ENCODE results near the gene LRRC53. TPM values are rescaled to one million over a fixed set of nuclear protein-coding genes. Genes with fewer than 3 reads are reported as not detected.

The LRRC53 gene
- total and polyA plus RNA-seq, 2 of the 4 experiments (the other 2 are of a cell fraction), result not detected

DNA sequence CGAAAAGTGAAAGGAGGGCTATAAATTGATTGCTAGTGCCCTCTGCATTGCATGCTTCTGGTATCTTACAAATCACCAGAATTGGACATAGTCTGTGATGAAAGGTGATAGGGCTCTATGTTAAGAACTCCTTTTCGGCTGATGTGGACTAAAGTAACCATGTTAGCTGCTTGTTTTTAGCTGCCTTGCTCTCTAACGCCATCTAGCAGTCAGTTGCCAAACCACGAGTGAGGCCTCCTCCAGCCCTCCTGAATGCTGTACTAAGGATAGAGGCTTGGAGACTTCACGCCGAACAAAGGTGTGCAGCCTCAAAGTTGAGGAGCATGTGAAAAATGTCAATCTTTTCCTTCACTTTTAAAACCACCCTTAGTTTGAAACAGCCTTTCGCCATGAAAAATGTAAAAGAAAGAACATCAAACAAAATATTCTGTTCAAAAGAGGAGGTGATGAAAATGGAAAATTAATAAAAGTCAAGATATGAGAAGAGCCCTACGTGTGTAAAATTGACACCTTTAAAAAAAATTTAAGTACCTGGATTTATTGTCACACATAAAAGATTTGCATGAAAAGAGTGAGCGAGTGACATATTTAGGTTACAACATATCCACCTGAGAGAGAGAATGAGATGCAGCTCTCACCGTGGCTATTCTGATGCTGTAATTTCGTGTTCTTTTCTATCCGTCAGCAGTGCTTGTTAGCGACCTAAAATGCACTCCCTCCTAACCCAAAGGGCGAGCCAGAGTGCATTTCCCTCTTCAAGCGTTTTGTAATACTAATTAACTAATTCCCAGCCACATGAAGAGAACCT is 8.1 kb downstream of the LRRC53 start (continued):
- TF ChIP-seq SMC3 (IDR thresholded peaks at IDR 0.05; ENCODE audit: low read depth, low read length), result peak; percentile 75

DNA sequence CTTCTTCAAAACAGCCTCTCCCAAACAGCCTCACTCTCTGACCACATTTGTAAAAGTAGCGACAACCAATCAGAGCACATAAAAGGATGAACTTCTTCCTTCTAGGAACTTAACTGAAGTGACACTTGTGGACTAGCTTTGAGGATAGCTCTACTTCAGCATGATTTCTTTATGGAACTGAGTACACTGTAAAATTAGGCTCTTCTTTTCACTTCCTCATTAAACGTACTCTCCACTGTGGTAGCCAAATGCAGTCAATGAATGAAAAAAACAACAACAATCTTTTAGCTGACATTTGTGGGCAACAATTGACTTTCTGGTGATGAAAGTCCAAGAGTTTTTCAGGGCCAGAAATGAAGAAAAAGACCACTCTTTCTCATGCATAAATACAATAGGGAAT is 9.6 kb downstream of the LRRC53 start:
- no peak overlapping the region for H2AFZ ChIP-seq (replicated peaks; ENCODE audit: low read length, poor library complexity)
- no peak for ATAC-seq (ENCODE audit: low read depth)
- no peaks in the 10 kb centered on the region for H4K20me1 ChIP-seq (ENCODE audit: insufficient read depth, low read length)
- H3K27me3 ChIP-seq (ENCODE audit: control insufficient read depth, insufficient read depth, low read length), result no peaks in the 10 kb centered on the region
- H4K8ac ChIP-seq (ENCODE audit: low read depth in 2 of 2, low read length in 2 of 2), result no peak overlapping the region
- H3K9me1 ChIP-seq (ENCODE audit: insufficient read depth, low read length), result no peaks in the 10 kb centered on the region
- H2AK5ac ChIP-seq (ENCODE audit: low read depth, low read length), result no peak overlapping the region
- BruUV-seq (replicated peaks), result no TSS peak
- no peak overlapping the region for H2AK9ac ChIP-seq (replicated peaks; ENCODE audit: low read depth, low read length, poor library complexity)
- ChIA-PET CTCF (interaction anchor here (1.2 kb wide), 1 partner anchor 14 kb away, joined by 4 read pairs; no protein-coding TSS in a partner anchor), POLR2A (ENCODE audit: unreplicated experiment) (no interaction called here)
- no peak overlapping the region for H2BK120ac ChIP-seq (ENCODE audit: low read depth, low read length)
- no peak overlapping the region for H2BK20ac ChIP-seq (ENCODE audit: low read depth, low read length)
- no peak overlapping the region for H3K4me3 ChIP-seq (ENCODE audit: insufficient read depth, low read depth, low read length)
- H3K9me3 ChIP-seq (ENCODE audit: control insufficient read depth, insufficient read depth, low read length), result no peaks in the 10 kb centered on the region
- intact Hi-C loops (cut with micrococcal nuclease), result loop anchor here (5.0 to 10.0 kb wide), 2 partner anchors 192 to 501 kb away; no protein-coding TSS in a partner anchor
- no peak overlapping the region for H3K4me2 ChIP-seq (ENCODE audit: low read depth, low read length)
- no peak overlapping the region for H3K4ac ChIP-seq (ENCODE audit: low read depth, low read length)
- WGBS, 2 experiments (ENCODE audit: extremely low coverage in 2 of 2, insufficient read length in 1 of 2), result no CpG with 5 or more reads among the region's 2 CpGs
- no peaks in the 10 kb centered on the region for H3K36me3 ChIP-seq (ENCODE audit: control insufficient read depth, insufficient read depth, low read length)
- no peak overlapping the region for H3K14ac ChIP-seq (replicated peaks; ENCODE audit: low read depth, low read length)
- H3K79me1 ChIP-seq (ENCODE audit: low read depth in 1 of 2, low read length in 2 of 2), result no peaks in the 10 kb centered on the region
- no peak overlapping the region for H3K18ac ChIP-seq (ENCODE audit: low read depth, low read length)
- no peak overlapping the region for H4K5ac ChIP-seq (ENCODE audit: low read depth, low read length)
- H3K56ac ChIP-seq (ENCODE audit: extremely low read depth, insufficient read depth, low read length), result no peak overlapping the region
- H3K9ac ChIP-seq (ENCODE audit: low read depth, low read length), result no peak overlapping the region
- TF ChIP-seq RFX5 (IDR thresholded peaks at IDR 0.05; ENCODE audit: low read depth, low read length), result no peak
- TF ChIP-seq, protein P1, sequence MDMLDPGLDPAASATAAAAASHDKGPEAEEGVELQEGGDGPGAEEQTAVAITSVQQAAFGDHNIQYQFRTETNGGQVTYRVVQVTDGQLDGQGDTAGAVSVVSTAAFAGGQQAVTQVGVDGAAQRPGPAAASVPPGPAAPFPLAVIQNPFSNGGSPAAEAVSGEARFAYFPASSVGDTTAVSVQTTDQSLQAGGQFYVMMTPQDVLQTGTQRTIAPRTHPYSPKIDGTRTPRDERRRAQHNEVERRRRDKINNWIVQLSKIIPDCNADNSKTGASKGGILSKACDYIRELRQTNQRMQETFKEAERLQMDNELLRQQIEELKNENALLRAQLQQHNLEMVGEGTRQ (IDR thresholded peaks at IDR 0.05; ENCODE audit: low read depth, low read length), result no peak
- no peak for TF ChIP-seq CEBPB (IDR thresholded peaks at IDR 0.05; ENCODE audit: low read depth, low read length)
- TF ChIP-seq POLR2A (IDR thresholded peaks at IDR 0.05; ENCODE audit: low read depth, low read length), result no peak
- TF ChIP-seq MAFK (IDR thresholded peaks at IDR 0.05; ENCODE audit: low read depth, low read length), result no peak
- TF ChIP-seq MAZ (IDR thresholded peaks at IDR 0.05; ENCODE audit: borderline replicate concordance, low read depth, low read length), result no peak
- no peak for DNase-seq
- H3K27ac ChIP-seq (ENCODE audit: insufficient read depth, low read length), result no peak overlapping the region
- no peak overlapping the region for H2BK5ac ChIP-seq (ENCODE audit: low read depth, low read length, poor library complexity, severe bottlenecking)
- no peak overlapping the region for H2BK15ac ChIP-seq (ENCODE audit: low read depth, low read length)
- in situ Hi-C loops (cut with MboI; ENCODE audit: low sequenced_read_pairs), result no loop called here
- H3K23ac ChIP-seq (ENCODE audit: low read depth, low read length), result no peak overlapping the region
- H4K91ac ChIP-seq (ENCODE audit: insufficient read depth, low read depth, low read length), result no peak overlapping the region
- H3K4me1 ChIP-seq (ENCODE audit: control insufficient read depth, insufficient read depth, low read length), result no peaks in the 10 kb centered on the region
- dilution Hi-C loops (cut with HindIII; ENCODE audit: low sequenced_read_pairs, unreplicated experiment), result no loop called here
